HG02884 (cell line): Measurements from ENCODE around the gene ILKAP.

ENCODE experiments used
- ATAC-seq: cut with Tn5 transposase; IDR thresholded peaks from one replicate; pipeline ENCODE4 v1.9.1; 2021; ENCODE audit warnings: mild to moderate bottlenecking, moderate library complexity; ENCODE audit not compliant: unreplicated experiment

Gene ILKAP

GRCh38 chr2:238138331-238139195 lies 64.9 kb downstream of the ILKAP start, which contains the start of gene KLHL30:
KLHL30 (plus strand) TSS chr2:238138668; CDS start chr2:238140755, 2,087 bp downstream.
- no peak for ATAC-seq

- ATAC-seq = no peak
Observed at GRCh38 chr2:238137885-238138284, 65.6 kb downstream of the ILKAP start.

GRCh38 chr2:238136820-238137537 lies 66.5 kb downstream of the ILKAP start:
- ATAC-seq = no peak

GRCh38 chr2:238135601-238136150 lies 67.8 kb downstream of the ILKAP start:
- ATAC-seq = no peak

GRCh38 chr2:238134393-238134785 lies 69.1 kb downstream of the ILKAP start:
- no peak for ATAC-seq

GRCh38 chr2:238133499-238134392 lies 69.7 kb downstream of the ILKAP start:
- ATAC-seq = no peak

GRCh38 chr2:238132463-238133450 lies 70.7 kb downstream of the ILKAP start:
- no peak for ATAC-seq

- no peak for ATAC-seq
Observed at GRCh38 chr2:238131761-238132462, 71.6 kb downstream of the ILKAP start.

- no peak for ATAC-seq
Observed at GRCh38 chr2:238130696-238131628, 72.5 kb downstream of the ILKAP start.

GRCh38 chr2:238130111-238130695 lies 73.3 kb downstream of the ILKAP start:
- no peak for ATAC-seq

- no peak for ATAC-seq
Observed at GRCh38 chr2:238129166-238130010, 74.1 kb downstream of the ILKAP start.

- no peak for ATAC-seq
Observed at GRCh38 chr2:238128534-238129001, 74.9 kb downstream of the ILKAP start.

- no peak for ATAC-seq
Observed at GRCh38 chr2:238128061-238128440, 75.4 kb downstream of the ILKAP start.

GRCh38 chr2:238127165-238128060 lies 76.1 kb downstream of the ILKAP start:
- ATAC-seq = no peak

- no peak for ATAC-seq
Observed at GRCh38 chr2:238126775-238127164, 76.7 kb downstream of the ILKAP start.
